ENCODE measurements around the gene DBNL.

Gene DBNL

DNA sequence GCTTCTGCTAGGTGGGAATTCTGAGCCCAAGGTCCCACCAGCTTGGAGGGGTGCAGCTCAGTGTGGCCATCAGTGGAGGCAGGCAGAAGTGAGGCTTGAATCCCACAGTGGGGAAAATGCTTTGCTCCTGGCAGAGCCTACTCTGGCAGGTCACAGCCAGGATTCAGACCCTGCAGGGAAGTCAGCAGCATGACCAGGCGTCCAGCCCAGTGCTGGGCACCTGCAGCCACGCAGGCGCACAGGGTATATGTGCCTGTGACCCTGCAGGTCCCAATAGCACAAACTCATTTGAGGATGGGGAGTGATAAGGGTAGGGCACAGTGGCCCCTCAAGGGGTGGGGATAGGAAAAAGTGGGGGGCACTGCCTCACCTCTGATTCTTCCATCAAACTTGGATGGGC is 51.3 kb downstream of the DBNL start:
- H3K36me3 ChIP-seq (ENCODE audit: control insufficient read depth, insufficient read depth, low read length): no peaks in the 10 kb centered on the region
- H3K4me1 ChIP-seq (ENCODE audit: control insufficient read depth, insufficient read depth, low read length, poor library complexity, severe bottlenecking): peaks cover 9% of the 10 kb centered on the region
- 95 to 100% methylated on average over 1 to 3 of the region's 3 CpGs for WGBS, 2 experiments (ENCODE audit: insufficient coverage in 2 of 2)
- no peaks in the 10 kb centered on the region for H3K9me3 ChIP-seq (ENCODE audit: control insufficient read depth, low read length)
- no peak overlapping the region for H3K27ac ChIP-seq (ENCODE audit: low read depth, low read length, severe bottlenecking)
- no peak overlapping the region for H3K4me3 ChIP-seq (ENCODE audit: extremely low read depth, insufficient read depth, low read length, poor library complexity, severe bottlenecking)

DNA sequence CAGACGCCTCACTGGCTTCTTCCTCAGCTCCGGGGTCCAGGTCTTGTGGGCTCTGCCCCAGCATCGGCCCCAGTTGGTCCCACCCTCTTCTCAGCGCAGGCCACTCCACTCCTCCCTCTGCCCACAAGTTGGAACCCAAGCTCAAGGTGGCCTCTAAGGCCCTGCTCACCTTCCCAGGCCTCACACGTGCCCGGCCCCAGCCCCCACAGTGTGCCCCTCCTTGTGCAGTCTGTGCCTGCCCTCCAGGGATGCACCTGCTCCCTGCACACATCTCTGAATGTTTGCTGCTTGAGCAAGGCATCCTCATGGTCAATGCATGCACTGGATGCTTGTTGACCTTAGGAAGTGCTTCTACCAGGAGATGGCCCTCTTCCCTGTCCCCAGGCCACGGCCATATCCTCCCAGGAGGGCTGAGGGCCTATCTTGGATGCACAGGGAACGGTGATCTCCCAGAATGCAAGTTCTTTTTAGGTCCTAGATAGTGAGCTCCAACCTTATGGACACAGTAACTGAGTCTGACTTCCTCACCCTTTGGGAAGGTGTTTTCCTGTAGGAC is 51.9 kb downstream of the DBNL start:
- Histone ChIP-seq H3K27ac (ENCODE audit: low read depth, low read length, severe bottlenecking) (no peak overlapping the region), H3K36me3 (ENCODE audit: control insufficient read depth, insufficient read depth, low read length) (no peaks in the 10 kb centered on the region), H3K4me3 (ENCODE audit: extremely low read depth, insufficient read depth, low read length, poor library complexity, severe bottlenecking) (no peak overlapping the region), H3K4me1 (ENCODE audit: control insufficient read depth, insufficient read depth, low read length, poor library complexity, severe bottlenecking) (peaks cover 11% of the 10 kb centered on the region), H3K9me3 (ENCODE audit: control insufficient read depth, low read length) (no peaks in the 10 kb centered on the region)
- WGBS, 2 experiments (ENCODE audit: insufficient coverage in 2 of 2): 88 to 93% methylated on average over 6 to 8 of the region's 8 CpGs

DNA sequence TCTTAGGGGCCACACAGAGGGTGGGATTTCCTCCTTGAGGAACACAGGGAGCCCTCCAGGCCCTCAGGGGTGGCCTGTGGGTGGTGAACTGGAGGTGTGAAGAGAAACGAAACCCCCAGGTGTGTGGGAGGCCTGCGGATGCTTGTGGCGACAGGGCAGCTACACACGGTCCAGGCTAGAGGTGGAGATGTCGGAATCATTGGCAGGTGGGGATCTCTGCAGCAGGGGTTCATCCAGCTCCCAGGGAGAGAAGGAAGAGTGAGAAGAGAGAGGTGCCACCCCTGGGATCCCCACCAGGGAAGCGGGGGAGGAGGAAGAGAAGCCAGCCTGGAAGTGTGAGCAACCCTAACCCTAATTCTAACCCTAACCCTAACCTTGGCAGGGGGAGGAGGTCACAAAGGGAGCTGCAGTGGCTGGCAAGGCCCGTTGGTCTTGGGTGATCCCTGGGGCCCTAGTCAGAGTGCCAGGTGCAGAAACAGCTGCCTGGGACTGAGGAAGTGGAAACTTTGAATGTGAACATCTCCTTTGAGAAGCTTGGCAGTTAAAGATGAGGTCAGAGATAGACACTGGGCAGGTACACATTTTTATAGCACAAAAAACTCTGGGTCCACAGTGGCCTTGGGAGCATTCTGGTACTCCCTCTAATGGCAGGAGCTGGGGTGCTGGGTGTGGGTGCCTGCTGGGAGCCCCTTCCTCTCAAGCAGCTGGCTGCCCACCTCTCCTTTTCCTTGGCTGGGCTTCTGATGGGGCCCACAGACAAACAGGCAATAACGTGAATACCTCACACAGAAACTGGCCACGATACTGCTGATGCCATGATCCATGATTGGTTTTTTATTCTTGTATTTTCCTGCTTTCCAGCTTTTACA is 52.8 kb downstream of the DBNL start:
- H3K36me3 ChIP-seq (ENCODE audit: control insufficient read depth, insufficient read depth, low read length): no peaks in the 10 kb centered on the region
- no peak overlapping the region for H3K4me3 ChIP-seq (ENCODE audit: extremely low read depth, insufficient read depth, low read length, poor library complexity, severe bottlenecking)
- H3K4me1 ChIP-seq (ENCODE audit: control insufficient read depth, insufficient read depth, low read length, poor library complexity, severe bottlenecking): peaks cover 14% of the 10 kb centered on the region
- no peaks in the 10 kb centered on the region for H3K9me3 ChIP-seq (ENCODE audit: control insufficient read depth, low read length)
- 85 to 96% methylated on average over 7 to 8 of the region's 9 CpGs for WGBS, 2 experiments (ENCODE audit: insufficient coverage in 2 of 2)
- no peak overlapping the region for H3K27ac ChIP-seq (ENCODE audit: low read depth, low read length, severe bottlenecking)

DNA sequence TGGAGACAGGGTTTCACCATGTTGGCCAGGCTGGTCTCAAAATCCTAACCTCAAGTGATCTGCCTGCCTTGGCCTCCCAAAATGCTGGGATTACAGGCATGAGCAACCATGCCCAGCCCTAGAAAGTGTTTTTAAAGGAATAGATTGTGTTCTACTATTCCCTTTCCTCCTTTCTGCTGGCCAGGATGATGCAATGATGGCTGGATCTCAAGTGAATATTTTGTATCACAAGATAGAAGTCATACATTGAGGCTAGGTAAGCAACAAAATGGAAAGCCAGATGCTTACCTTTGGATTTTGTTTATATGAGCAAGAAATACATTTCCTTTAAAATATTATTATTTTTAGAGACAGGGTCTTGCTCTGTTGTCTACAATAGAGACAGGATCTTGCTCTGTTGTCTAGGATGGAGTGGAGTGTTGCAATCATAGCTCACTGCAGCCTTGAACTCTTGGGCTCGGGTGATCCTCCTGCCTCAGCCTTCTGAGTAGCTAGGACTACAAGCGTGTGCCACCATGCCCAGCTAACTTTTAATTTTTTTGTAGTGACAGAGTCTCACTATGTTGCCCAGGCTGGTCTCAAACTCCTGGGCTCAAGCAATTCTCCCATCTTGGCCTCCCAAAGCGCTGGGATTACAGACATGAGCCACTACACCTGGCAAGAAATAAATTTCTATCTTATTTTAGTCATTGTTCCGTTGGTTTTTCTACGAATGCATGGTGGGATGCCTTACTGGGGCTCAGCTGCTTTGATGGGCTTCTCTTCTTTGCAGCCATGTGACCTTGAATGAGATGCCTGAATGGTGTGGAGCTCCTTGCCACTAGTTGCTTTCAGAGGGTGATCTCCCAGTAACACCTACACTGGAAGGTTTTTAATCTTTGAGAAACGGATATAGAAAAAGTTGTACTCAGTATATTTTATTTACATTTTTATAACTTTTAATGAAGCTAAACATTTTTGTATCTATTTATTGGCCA is 53.9 kb downstream of the DBNL start:
- Histone ChIP-seq H3K4me3 (ENCODE audit: extremely low read depth, insufficient read depth, low read length, poor library complexity, severe bottlenecking) (no peak overlapping the region), H3K36me3 (ENCODE audit: control insufficient read depth, insufficient read depth, low read length) (no peaks in the 10 kb centered on the region), H3K9me3 (ENCODE audit: control insufficient read depth, low read length) (no peaks in the 10 kb centered on the region), H3K27ac (ENCODE audit: low read depth, low read length, severe bottlenecking) (no peak overlapping the region), H3K4me1 (ENCODE audit: control insufficient read depth, insufficient read depth, low read length, poor library complexity, severe bottlenecking) (peaks cover 14% of the 10 kb centered on the region)
- 90 to 91% methylated on average over 4 to 5 of the region's 6 CpGs for WGBS, 2 experiments (ENCODE audit: insufficient coverage in 2 of 2)

DNA sequence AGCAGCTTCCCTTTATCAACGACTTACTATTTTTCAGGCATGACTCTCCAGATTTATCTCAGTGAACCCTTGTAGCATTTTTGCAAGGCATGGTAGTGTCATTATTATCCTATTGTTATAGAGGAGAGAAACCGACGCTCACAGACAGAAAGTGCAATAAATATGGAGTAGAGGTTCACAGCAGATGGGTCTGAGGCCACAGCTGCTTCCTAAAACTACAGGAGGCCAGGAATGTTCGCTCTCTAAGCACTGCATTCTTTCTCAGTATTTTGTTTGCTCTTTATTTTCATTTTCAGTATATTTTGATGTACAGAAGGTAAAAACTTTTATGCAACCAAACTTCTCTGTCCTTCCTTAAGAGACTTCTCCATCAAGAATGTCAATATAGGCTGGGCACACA is 55.2 kb downstream of the DBNL start:
- 81 to 97% methylated on average over 2 to 3 of the region's 4 CpGs for WGBS, 2 experiments (ENCODE audit: insufficient coverage in 2 of 2)
- Histone ChIP-seq H3K36me3 (ENCODE audit: control insufficient read depth, insufficient read depth, low read length) (no peaks in the 10 kb centered on the region), H3K27ac (ENCODE audit: low read depth, low read length, severe bottlenecking) (peak overlapping the region; percentile 23), H3K4me1 (ENCODE audit: control insufficient read depth, insufficient read depth, low read length, poor library complexity, severe bottlenecking) (peaks cover 14% of the 10 kb centered on the region), H3K9me3 (ENCODE audit: control insufficient read depth, low read length) (no peaks in the 10 kb centered on the region), H3K4me3 (ENCODE audit: extremely low read depth, insufficient read depth, low read length, poor library complexity, severe bottlenecking) (no peak overlapping the region)

DNA sequence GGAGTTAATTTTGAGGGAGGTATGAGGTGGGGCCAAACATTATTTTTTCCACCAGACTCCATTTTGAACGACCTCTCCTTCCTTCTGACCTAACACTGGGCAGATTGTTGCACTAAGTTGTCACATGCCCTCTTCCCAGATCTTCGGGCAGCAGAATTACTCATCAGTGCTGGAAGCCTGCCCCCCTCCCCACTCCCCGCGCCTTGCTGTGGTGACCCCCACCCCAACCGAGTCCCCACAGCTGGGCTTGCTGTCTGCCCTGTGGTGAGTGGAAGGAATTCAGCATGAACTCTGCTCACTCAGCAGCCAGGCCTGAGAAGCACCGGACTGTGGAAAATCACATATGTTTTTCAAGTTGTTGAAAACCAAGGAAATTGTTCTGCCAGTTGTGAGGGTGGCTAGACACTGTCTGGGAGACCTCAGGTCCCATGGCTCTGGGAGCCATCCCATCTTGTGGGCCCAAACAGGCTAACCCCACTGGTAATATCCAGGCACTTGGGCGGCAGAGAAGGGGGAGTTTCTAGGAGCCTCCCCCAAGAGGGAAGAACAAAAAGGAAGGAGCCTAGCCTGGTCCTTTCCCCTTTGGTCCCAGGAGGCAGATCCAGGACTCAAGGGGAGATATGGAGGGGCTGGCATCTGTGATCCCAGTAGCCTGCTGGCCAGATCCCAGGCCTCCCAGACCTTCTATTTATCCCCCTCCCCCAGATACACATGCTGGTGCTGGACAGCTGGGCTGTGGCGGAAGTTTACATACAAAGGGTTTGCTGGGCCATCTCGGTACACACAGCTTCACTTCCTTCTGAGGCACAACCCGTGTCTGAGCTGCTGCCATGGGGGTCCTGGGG is 56.2 kb downstream of the DBNL start:
- Histone ChIP-seq H3K4me1 (ENCODE audit: control insufficient read depth, insufficient read depth, low read length, poor library complexity, severe bottlenecking) (peaks cover 17% of the 10 kb centered on the region), H3K27ac (ENCODE audit: low read depth, low read length, severe bottlenecking) (peak overlapping the region; percentile 77), H3K36me3 (ENCODE audit: control insufficient read depth, insufficient read depth, low read length) (peaks cover 2% of the 10 kb centered on the region), H3K4me3 (ENCODE audit: extremely low read depth, insufficient read depth, low read length, poor library complexity, severe bottlenecking) (no peak overlapping the region), H3K9me3 (ENCODE audit: control insufficient read depth, low read length) (no peaks in the 10 kb centered on the region)
- WGBS, 2 experiments (ENCODE audit: insufficient coverage in 2 of 2): 86 to 87% methylated on average over 5 to 6 of the region's 10 CpGs

DNA sequence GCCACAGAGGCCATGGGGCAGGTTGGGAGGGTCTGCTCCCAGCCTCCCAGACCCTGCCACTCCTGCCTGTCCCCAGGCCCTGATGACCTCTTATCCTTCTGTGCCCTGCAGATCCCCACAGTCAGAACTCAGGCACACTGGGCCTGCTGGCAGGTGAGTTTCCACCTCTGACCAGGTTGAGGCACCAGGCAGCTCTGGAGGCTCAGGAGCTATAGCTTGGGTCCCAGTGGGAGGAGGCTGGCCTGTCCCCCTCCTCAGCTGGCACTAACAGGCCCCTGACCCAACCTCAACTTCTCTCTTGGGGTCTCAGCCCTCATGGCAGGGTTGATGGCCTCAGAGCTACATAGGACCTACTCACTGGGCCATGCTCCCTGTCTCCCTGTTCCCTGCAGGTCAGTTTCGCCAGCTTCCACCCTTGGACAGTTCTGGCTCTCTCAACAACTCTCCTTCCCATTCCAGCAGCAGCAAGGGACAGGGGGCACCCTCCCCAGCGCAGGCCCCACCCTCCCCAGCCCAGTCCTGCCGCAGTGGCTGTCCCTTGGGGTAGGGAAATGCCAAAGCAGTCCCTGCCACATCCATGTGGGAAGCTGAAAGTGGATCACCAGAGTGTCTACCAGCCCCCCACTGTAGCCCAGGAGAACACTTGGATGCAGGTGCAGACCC is 56.9 kb downstream of the DBNL start:
- Histone ChIP-seq H3K4me3 (ENCODE audit: extremely low read depth, insufficient read depth, low read length, poor library complexity, severe bottlenecking) (no peak overlapping the region), H3K36me3 (ENCODE audit: control insufficient read depth, insufficient read depth, low read length) (peaks cover 9% of the 10 kb centered on the region), H3K27ac (ENCODE audit: low read depth, low read length, severe bottlenecking) (peak overlapping the region; percentile 77), H3K4me1 (ENCODE audit: control insufficient read depth, insufficient read depth, low read length, poor library complexity, severe bottlenecking) (peaks cover 19% of the 10 kb centered on the region), H3K9me3 (ENCODE audit: control insufficient read depth, low read length) (no peaks in the 10 kb centered on the region)
- 82 to 100% methylated on average over 1 to 2 of the region's 3 CpGs for WGBS, 2 experiments (ENCODE audit: insufficient coverage in 2 of 2)

DNA sequence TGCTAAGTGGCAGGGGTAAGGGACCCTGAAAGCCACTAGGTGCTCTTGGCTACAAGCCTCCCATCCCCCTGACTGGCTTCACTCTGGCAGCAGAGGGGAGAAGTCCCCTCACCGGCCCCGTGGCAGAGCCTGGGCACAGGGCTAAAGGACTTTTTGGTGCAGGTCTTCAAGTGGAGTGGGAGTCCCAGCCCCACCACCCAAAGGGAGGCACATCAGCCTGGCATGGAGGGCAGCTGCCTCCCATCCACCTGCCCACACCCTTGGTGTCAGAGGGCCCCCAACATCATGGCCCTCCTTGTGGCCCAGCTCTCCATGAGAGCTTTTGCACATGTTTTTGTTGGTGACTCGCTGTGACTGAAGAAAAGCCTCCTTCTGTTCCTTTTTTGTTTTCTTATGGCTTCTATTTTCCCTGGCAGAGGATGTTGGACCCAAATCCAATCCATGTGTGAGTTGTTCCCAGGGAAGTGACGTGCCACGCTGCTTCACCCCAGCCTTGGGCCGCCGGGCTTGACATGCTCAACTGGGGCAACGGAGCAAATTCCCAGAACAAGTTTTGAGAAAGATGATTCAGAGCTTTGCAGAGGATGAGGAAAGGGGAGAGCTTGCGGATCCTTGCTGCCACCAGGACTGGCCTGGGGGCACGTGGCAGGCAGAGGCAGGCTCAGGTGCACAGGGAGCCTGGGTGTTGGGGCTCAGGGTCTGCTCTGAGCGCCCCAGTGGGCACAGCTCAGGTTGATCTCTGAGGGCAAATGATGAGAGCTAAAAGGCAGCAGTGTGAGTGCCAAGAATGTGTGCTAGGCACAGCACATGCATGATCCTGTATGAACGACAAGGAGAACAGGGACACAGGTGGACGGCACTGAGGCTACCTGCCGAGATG is 57.7 kb downstream of the DBNL start:
- no peak overlapping the region for H3K27ac ChIP-seq (ENCODE audit: low read depth, low read length, severe bottlenecking)
- H3K36me3 ChIP-seq (ENCODE audit: control insufficient read depth, insufficient read depth, low read length): peaks cover 17% of the 10 kb centered on the region
- no peaks in the 10 kb centered on the region for H3K9me3 ChIP-seq (ENCODE audit: control insufficient read depth, low read length)
- peaks cover 19% of the 10 kb centered on the region for H3K4me1 ChIP-seq (ENCODE audit: control insufficient read depth, insufficient read depth, low read length, poor library complexity, severe bottlenecking)
- H3K4me3 ChIP-seq (ENCODE audit: extremely low read depth, insufficient read depth, low read length, poor library complexity, severe bottlenecking): no peak overlapping the region
- WGBS, 2 experiments (ENCODE audit: insufficient coverage in 2 of 2): 91 to 97% methylated on average over 12 of the region's 14 CpGs

DNA sequence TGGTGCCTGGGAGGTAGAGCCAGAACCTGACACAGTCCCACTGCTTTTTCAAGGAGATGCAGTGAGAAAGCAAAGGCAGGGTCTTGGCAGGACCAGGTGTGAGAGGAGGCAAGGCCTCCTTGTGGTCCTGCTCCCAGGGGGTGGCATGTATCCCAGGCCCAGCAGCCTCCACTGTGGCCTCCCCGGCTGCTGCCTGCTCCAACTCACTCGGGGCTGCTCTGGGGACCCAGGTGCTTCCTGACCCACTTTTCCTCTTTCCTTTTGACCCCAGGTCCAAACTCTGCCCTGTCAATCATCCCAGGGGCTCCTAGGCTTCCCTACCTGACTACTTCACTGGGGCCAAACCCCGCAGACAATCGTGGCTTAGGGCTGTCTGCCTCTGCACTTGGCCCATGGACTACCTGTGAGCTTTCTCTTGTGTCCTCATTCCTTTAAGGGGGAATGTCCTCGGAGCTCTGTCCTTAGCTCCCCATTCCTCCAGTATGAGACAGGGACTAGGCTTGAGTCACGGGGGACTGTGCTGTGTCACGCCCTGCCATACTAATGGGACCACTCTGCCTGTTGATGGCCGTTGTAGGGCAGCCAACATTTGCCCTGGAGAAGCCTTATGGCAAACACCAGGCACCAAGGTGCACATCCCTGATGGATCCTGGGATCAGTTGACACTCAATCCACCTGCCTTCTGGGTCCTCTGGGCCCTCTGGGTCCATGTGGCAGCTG is 58.5 kb downstream of the DBNL start:
- 89 to 90% methylated on average over 7 to 8 of the region's 8 CpGs for WGBS, 2 experiments (ENCODE audit: insufficient coverage in 2 of 2)
- H3K27ac ChIP-seq (ENCODE audit: low read depth, low read length, severe bottlenecking): no peak overlapping the region
- H3K4me1 ChIP-seq (ENCODE audit: control insufficient read depth, insufficient read depth, low read length, poor library complexity, severe bottlenecking): peaks cover 19% of the 10 kb centered on the region
- no peaks in the 10 kb centered on the region for H3K9me3 ChIP-seq (ENCODE audit: control insufficient read depth, low read length)
- no peak overlapping the region for H3K4me3 ChIP-seq (ENCODE audit: extremely low read depth, insufficient read depth, low read length, poor library complexity, severe bottlenecking)
- peaks cover 25% of the 10 kb centered on the region for H3K36me3 ChIP-seq (ENCODE audit: control insufficient read depth, insufficient read depth, low read length)
